HS-27A (cell line): ENCODE results near the gene ATXN1.
A peak's percentile ranks its signal among the peaks of the same experiment; 100 is the strongest.

Source experiments
- DNase-seq: peaks from one replicate; pipeline ENCODE4 v3.0.0-alpha.2; 2012; ENCODE audit warnings: low read depth, missing footprints

ATXN1 gene

DNA sequence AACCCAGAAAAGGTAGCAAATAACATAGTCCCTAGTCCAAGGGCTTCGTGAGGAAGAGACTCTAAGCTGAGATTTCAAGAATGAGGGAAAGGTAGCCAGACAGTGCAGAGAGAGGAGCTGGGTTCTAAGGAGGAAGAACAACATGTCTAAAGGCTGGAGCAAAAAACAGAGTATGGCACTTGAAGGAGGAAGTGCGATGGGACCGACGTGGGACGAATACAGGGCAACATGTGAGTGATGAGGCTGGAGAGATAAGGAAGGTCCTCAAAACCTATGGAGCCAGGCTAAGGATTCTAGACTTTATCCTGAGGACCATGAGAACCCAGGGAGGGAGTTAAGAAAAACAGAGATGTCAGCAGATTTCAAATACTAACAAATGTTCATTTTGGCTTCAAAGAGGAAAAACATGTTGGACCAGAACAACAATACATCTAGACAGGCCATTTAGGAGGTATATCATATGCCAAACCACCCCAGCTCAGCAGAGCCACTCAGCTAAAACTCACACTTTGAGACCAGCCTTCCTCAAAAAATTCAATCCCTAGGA lies 17.5 kb downstream of the ATXN1 start:
- DNase-seq, result no peak

DNA sequence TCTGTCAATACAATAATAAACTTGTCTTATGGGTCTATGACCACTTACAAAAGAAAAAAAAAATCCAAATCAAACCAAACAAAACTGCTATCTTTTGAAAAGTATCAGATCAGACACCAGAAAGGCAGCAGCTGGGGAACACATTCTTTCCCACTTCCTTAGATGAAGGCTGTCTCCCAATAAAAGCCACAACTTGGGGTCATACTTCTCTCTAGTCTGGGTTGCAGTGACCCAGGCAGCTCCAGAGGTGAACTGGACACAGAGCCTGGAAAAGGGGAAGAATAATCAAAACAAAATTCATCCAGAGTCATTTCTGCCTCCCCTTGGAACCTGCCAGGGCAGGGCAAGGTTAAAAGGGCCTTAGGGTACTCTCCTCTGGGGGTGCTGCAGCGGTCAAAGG lies 19.1 kb downstream of the ATXN1 start:
- no peak for DNase-seq

DNA sequence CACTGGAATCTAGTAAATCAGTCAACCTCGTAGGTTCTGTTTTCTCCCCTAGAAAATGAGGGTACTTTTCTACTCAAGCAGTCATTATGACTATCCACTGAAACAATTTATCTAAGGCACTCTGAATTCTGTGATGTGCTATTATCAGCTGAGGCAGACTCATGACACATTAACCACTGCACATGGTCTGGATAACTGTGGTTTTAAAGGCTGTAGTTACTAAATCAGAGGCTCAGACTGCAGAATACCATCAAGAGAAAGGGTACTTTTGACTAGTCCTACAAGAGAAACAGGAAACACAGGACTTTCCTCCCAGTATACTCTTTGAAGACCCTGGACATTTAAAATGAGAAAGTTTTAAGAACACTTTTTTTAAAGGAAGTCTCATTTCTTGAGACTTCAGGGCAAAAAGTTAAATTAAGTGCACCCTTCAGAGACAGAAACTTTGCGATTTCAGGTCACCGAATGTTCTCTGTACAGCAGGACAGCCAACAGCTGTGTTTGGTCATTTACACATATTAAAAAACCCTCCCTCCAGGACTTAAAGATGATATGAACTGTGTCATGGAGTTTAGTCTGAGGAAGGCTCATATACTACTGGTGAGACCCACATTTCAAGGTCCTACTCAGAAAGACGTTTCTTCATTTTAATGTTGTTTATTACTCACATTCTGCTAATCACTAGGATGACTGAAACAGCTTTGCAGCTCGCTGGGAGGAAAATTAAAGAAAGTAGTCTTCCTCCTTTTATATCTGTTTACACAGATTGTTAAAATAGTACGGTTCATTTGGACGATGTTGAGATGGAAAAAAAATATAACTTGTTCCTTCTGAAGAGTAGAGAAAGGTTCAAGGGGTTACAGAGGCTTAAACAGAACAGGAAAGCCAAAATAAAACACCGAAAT lies 19.9 kb downstream of the ATXN1 start:
- DNase-seq, result peak; percentile 96

DNA sequence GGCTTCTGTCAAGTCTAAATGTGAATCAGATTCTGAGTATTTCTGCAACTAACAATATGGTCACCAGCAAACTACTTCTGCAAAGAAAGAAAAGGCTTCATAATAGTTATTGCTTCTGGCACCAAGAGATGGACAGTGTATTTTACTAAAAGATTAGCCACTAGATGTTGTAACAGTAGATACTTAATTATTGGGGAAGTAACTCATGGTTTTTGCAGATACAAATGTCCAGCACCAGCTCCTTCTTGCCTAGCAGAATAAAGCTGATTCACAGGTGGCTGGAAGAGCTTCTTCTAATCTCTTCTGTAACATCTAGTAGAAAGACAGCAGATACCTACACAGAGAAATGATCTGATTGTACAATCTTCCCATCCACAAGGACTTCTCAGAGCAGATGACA lies 21.2 kb downstream of the ATXN1 start:
- no peak for DNase-seq

DNA sequence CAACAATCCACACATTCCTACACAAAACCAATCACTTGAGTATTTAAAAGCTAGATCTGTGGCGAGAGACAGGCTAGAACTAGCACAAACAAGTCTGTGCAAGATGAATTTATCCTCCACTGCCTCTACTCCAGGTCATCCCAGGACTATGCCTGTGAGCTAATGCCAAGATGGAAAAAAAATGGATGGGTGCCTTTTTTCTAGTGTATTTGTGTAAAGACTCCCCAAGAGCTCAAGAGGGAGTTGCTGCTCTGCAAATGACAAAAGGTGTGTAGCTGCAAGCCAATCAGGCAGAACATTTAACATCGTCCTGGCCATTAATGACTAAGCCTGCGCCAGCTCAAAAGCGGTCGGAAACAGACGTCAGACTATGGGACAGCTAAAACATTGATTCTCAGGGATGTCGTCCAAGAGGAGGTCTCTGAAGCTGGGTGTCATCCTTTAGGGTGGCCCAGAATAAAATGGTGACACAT lies 21.9 kb downstream of the ATXN1 start:
- no peak for DNase-seq

DNA sequence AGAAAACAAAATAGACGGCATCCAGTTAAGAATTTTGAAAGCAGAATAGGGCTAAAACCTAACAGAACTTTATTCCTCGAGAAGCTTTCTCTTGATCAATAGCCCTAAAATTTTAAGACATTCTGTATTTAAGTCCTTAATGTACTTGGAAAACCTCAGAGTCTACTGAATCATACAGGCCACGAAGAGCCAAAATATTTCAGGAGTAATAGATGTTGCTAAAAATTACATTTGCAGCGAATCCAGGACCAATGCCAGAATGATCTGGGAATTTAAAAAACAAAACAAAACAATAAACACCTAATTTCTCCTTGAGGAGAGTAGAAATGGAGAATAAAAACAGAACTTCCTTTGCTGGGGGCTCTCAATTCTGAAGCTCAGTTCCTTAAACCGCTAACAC lies 23.3 kb downstream of the ATXN1 start:
- DNase-seq, result no peak

DNA sequence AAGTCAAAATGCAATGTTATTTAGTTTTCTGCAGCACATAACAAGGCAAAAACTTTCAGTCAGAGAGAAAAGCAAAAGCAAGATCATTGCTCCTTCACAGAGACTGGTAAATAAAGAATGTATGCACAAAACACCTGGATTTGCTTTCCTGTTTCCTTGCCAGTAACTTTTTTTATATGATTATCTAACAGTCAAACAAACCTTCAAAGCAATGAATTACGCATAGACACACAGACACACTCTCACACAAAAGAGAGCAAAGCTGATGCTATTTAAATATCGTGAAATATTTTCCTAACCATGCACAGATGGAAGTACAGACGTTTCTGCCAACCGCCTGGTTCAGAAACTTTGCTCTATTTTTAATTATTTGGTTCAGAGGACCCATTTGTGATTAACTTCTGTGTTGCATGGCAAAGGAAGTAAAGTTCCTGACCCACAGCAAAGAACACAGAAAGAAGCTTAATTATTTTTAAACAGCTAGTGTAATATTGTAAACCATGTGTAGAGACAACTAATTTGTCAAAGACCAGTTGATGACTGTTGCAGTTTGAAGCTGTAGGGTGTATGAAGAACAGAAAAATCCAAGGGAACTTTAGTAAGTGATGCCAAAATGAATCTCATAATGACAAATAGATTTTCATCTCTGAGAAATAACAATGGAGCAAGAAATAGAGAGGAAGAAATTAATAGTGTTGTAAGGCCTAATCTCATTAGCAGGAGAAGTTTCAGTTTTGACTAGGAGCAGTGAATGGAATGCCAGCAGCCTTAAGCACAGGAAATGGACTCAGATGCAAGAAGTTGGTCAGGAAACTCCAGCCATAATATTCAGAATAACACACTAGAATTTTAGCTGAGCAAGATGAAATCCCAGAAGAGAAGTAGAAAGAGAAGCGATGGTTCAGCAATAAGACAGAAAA lies 24.1 kb downstream of the ATXN1 start:
- no peak for DNase-seq

DNA sequence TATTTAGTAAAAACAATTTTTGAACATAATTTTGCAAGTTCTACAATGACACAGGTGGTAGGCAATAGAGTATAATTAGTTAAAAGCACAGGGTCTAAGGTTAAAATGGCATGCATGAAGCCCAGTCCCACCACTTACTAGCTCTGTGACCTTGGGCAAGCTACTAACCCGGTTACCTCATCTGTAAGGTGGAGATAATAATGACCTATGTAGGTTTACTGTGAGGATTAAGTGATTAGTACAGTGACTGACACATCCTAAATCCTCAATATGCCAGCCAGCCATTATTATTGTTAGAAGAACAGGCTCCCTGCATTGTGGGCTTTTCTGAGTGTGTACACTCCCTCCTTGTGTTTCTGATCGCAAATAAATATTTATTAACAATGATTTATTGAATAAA lies 26.2 kb downstream of the ATXN1 start:
- DNase-seq, result no peak

DNA sequence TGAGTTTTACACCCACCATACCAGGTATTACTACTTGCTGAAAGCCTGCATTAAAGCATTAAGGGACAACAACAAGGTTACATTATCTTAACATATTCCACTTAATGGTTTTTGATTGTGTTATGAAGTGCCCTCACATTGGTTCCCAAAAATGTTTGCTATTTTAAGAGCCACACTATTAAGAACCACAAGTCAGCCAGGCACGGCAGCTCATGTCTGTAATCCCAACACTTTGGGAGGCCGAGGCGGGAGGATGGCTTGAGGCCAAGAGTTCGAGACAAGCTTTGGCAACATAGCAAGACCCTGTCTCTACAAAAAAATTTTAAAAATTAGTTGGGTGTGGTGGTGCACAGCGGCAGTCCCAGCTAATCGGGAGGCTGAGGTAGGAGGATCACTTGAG lies 28.2 kb downstream of the ATXN1 start:
- no peak for DNase-seq

DNA sequence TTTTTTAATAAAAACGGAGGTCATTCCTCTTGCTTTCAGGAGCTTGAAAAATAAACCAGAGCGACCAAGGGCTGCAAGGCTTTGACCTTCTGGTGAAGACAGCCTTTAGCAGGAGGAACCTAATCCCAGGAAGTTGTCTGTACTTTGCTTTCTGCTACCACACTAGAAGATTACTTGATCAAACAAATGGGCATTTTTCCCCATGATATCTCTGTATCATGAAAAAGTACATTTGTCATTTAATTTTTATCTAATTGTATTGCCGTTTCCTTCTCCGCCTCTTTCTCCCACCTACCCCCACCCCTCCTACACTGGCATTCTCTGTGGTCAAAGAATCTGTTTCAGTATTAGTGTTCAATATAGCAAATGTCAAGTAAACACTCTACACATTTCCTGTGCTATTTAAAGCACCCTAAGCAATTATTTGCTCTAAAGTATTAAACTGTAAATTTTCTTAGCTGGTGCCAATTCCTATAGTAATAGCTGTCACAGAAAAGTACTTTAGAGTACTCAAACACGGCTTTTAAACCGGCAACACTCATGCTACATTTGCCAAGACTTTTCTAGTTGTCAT lies 29.7 kb downstream of the ATXN1 start:
- DNase-seq, result no peak

DNA sequence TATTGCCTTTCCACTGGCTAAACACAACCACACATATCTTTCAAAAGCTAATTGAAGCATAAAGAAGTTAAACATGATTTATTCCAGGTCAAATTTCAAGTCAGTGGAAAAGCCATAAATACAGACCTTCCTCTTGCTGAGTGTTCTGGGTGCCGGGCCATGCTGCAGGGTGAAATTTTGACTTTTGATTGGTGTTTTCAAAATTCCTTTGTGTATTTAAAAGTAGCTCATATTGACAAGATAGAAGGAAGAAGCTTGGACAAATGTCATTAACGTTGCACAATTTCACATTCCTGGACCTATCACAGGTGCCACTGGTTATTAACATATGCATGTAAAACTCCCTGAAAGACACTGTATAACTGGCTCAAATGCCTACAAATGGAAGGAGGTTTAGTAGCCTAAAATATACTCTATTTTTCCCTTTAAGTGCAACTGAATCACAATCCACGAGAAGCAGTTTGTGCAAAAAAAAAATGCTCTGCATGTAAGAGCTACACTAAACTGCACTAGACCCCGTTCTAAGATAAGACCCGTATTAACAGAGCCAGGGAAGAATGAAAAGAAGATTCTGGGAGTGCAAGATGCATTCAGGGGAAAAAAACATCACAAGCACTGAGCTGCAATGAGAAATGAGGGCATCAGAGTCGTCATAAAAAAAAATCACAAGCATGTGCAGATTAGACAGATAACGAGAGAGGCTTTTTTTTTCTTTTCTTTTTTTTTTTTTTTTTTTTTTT lies 30.4 kb downstream of the ATXN1 start:
- no peak for DNase-seq

DNA sequence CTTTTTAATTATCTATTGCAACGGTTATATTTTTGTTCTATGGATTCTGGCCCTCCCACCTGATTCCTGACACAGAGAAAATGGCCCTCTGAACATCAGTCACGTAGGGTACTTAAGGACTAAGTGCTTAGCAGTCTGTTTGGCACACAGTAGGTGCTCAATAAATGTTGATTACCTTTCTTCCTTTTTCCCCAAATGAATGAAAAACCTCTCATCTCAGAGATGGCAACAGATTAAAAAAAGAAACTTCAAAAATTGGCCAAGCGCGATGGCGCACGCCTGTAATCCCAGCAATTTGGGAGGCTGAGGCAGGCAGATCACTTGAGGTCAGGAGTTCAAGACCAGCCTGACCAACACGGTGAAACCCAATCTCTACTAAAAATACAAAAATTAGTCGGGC lies 31.5 kb downstream of the ATXN1 start:
- no peak for DNase-seq

DNA sequence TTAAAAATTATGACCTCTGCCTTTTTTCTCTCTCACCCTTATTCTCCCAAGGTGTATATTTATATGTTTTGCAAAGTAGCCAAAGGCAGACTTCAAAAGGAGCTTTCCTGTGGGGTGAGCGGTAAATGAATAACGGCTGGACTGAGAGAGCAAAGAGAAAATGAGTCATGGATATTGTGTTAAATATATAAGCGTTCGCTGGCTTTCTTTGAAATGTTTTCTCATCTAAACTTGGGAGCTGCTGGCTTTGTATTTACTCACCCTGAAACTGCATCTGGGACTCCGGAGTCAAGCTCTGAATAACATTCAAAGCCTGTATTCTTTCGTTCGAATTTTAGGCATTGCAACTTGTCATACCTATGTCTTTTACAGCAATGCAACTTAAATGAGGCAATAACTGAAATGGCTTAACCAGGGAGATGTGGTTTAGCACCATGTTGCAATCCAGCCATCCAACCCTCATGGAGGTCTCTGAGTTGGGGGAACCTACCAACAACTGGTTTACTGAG lies 32.0 kb downstream of the ATXN1 start:
- DNase-seq, result no peak

DNA sequence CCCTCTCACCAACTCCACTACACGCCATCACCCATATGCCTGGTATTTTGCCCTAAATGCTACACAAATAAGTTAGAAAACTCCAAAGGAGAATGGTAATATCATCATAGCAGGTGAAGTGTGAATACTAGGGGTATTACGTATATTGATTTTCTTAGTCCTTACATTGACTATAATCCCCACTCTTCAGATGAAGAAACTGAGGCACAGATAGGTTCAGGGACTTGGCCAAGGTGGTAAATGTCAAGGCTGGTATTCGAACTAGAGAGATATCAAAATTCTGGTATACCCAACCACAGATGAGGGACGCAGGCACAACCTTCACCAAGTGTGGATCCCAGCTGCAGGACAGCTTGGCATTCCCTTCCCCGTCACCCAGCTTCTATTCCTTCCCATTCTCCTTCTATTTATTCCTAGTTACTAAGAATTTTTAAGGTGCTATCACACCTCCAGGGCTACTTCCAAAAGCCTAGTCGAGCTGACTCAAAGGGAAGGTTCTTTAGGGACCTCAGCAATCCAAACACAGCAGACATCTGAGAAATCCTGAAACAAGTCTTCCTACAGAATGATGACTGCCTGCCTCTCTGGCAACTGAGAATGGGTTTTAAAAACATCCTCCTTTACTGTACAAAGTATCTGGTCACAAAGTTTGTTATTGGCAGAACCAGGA lies 32.6 kb downstream of the ATXN1 start:
- DNase-seq, result no peak

DNA sequence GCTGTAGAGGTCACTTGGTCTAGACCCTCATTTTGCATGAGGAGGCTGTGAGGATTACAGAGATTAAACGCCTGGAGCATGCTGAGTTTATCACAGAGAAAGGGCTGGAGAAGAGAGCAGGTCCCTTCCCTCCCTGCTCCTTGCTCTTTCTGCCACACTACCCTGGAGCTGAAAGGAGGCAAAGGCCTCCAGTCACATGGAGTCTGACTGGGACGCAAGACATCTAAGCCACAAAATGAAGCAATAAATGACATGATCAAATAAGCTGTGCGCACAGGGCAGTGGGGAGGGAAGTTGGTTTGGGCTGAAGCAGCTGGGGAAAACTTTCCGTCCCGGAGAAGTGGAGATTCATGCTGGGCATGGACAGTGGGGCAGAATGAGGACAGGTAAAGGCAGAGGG lies 33.3 kb downstream of the ATXN1 start:
- no peak for DNase-seq

DNA sequence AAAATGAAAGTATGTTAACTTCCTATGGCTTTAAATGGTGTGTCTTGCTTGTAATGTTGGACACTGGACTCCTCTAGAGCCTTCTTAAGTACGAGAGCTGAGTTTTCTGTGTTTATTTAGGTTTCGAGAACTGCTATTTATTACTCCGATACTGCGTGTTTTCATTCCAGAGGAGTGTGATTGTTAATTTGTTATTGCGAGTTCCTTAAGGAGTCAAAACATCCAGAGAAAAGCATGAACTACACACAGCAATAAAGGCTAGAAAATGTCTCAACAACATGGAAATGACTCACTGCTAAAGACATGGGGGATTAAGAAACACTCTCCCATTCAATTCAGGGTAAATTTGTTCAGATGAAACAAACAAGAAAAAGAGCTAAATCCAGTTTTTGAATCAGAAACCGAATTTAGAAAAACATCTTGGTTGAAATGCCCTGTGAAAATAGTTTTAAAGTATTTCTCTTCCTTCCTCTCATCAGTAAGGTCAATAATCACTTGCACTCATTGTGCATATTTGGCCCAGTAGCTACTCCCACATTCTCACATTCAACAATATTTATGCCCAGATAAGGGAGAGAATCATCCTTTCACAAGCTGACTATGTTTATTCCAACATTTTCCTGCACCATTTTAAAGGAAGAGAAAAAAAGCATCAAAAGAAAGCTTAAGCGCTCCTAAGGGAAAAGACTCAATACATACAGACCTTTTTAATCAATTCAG lies 36.0 kb downstream of the ATXN1 start:
- DNase-seq, result no peak

DNA sequence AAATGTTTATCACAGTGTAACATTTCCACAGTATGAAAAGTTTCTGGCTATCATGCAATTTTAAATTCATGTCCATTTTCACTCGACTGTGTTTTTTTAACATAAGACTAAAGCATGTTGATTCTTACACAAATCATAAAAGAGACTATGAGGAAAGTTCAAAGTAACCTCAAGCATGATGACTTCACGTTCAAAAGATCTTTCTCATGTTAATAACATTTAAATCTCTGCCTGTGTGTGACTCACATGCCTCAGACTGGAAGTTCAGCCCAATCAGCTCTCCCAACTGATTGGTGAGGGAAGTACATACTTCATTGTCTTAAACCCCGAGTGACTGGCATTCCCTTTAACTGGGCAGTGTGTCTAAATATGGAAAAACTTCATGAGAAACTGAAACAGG lies 37.4 kb downstream of the ATXN1 start:
- DNase-seq, result peak; percentile 96

DNA sequence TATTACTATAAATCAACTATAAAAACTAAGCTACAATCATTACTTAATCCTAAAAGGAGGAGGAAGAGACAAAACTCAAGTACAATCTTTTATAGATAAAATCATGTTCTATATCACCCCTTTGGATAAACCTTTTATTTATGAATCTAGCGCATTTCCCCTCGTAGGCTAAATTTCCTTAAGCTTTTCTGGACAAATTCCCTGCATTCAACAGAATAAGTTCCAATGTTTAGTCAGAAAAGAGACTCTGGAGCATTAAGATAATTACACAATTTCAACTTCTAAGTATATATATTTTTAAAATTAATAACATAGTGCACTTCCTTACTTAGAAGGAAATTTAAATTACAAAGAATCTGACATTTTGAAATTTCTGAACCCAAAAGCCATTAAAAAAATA lies 37.9 kb downstream of the ATXN1 start:
- DNase-seq, result no peak

DNA sequence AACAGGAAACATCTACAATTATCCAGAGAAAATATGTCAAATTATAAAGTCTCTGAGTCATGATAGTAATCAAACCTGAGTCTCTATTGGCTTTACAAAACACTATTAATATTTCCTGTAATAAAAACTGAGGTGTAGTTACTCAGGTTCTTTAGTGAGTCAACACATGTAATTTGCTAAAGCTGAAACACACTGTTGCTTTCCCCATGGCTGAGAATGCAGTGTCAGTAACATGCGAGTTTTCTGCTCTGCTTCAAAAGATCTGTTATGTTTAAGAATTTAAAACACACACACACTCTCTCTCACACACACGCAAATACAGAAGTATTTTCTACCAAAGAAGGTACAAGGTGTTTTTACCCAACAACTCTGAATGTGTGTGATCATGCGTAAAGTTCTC lies 38.6 kb downstream of the ATXN1 start:
- DNase-seq, result no peak

DNA sequence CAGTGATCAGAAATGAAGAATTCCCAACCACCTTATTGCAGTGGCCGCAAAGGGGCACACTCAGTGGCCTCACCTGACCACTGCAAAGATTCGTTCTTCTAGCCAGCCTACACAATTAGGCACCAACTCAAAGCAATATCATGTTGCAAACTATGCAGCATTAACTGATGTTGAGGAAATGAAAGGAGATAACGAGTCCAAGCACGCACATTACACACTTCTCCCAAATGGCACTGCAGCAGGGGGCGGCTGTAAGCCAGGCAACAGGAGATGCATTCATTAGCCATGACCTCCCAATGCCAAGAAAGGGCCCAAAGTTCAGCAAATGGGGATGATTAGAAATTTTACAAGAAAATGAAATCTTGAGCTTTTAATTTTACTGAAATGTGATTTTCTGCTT lies 39.3 kb downstream of the ATXN1 start:
- no peak for DNase-seq
